HepG2 (cell line): ENCODE results near the gene WDR81. TPM values are rescaled to one million over a fixed set of nuclear protein-coding genes. Genes with fewer than 3 reads are reported as not detected.
A peak's percentile ranks its signal among the peaks of the same experiment; 100 is the strongest.

Source experiments
- ARNT ChIP-seq: fragments of 450-650 bp; IDR thresholded peaks from 2 replicates; pipeline ENCODE4 v1.6.1; 2017
- ATF5 ChIP-seq: sonication (generic); formaldehyde crosslinking; IDR thresholded peaks from 2 replicates; pipeline ENCODE4 v1.4.0; 2020; ENCODE audit warnings: mild to moderate bottlenecking, low read depth, missing genetic modification reagents
- CREB1 ChIP-seq, 2 experiments: fragments of 450-650 bp in 1 of 2; IDR thresholded peaks; 2 replicates each; pipeline ENCODE4 v1.6.1; 2016 to 2017; ENCODE audit warnings: control low read depth in 1 of 2, mild to moderate bottlenecking in 1 of 2, missing compliant biosample characterization in 1 of 2, missing genetic modification characterization in 1 of 2
- E2F2 ChIP-seq: sonication (generic); formaldehyde crosslinking; IDR thresholded peaks from 2 replicates; pipeline ENCODE4 v1.4.0; 2020; ENCODE audit warnings: missing genetic modification reagents, borderline replicate concordance
- ETS1 ChIP-seq: sonication (generic); formaldehyde crosslinking; IDR thresholded peaks from 2 replicates; pipeline ENCODE4 v1.4.0; 2020; ENCODE audit warnings: missing genetic modification reagents
- LRRFIP1 ChIP-seq: sonication (generic); formaldehyde crosslinking; conservative IDR thresholded peaks from 2 replicates; pipeline ENCODE4 v1.4.0; 2020; ENCODE audit warnings: missing genetic modification reagents
- NRL ChIP-seq: sonication (generic); formaldehyde crosslinking; IDR thresholded peaks from 2 replicates; pipeline ENCODE4 v1.5.0; 2020; ENCODE audit warnings: missing genetic modification reagents, mild to moderate bottlenecking, moderate library complexity, borderline replicate concordance
- PBX3 ChIP-seq: sonication (generic); formaldehyde crosslinking; IDR thresholded peaks from 2 replicates; pipeline ENCODE4 v1.8.1; 2023; ENCODE audit warnings: missing genetic modification reagents, inconsistent platforms, borderline replicate concordance
- PRMT3 ChIP-seq: sonication (generic); formaldehyde crosslinking; IDR thresholded peaks from 2 replicates; pipeline ENCODE4 v1.8.1; 2022; ENCODE audit warnings: low read depth, mild to moderate bottlenecking, moderate library complexity, missing genetic modification reagents, borderline replicate concordance
- PRPF4 ChIP-seq: fragments of 200-400 bp; formaldehyde crosslinking; IDR thresholded peaks from 2 replicates; pipeline ENCODE4 v1.6.1; 2016; ENCODE audit warnings: low read length, low read depth; ENCODE audit not compliant: poor library complexity, severe bottlenecking
- SIN3B ChIP-seq: fragments of 150-350 bp; IDR thresholded peaks from 2 replicates; pipeline ENCODE4 v1.6.1; 2014; ENCODE audit warnings: low read length
- SNAI1 ChIP-seq: sonication (generic); formaldehyde crosslinking; IDR thresholded peaks from 2 replicates; pipeline ENCODE4 v1.5.0; 2020; ENCODE audit warnings: mild to moderate bottlenecking, missing genetic modification reagents, borderline replicate concordance
- ZBTB3 ChIP-seq: sonication (generic); formaldehyde crosslinking; IDR thresholded peaks from 2 replicates; pipeline ENCODE4 v1.4.0; 2020; ENCODE audit warnings: low read depth, mild to moderate bottlenecking, moderate library complexity, missing genetic modification reagents, borderline replicate concordance
- ZNF18 ChIP-seq: sonication (generic); formaldehyde crosslinking; IDR thresholded peaks from 2 replicates; pipeline ENCODE4 v1.8.0; 2022; ENCODE audit warnings: mild to moderate bottlenecking, missing genetic modification reagents; ENCODE audit not compliant: insufficient replicate concordance
- ZNF3 ChIP-seq: IDR thresholded peaks from 2 replicates; pipeline ENCODE4 v1.7.0; 2017; ENCODE audit warnings: inconsistent platforms
- ZNF335 ChIP-seq: sonication (generic); formaldehyde crosslinking; IDR thresholded peaks from 2 replicates; pipeline ENCODE4 v1.4.0; 2020; ENCODE audit warnings: missing genetic modification reagents
- ZNF44 ChIP-seq: sonication (generic); formaldehyde crosslinking; IDR thresholded peaks from 2 replicates; pipeline ENCODE4 v1.5.1; 2020; ENCODE audit warnings: mild to moderate bottlenecking, missing genetic modification reagents
- ZNF614 ChIP-seq: IDR thresholded peaks from 2 replicates; pipeline ENCODE4 v1.6.1; 2018; ENCODE audit warnings: missing biosample characterization, missing genetic modification reagents, inconsistent platforms, borderline replicate concordance
- ZSCAN12 ChIP-seq: sonication (generic); formaldehyde crosslinking; IDR thresholded peaks from 2 replicates; pipeline ENCODE4 v1.9.0; 2021; ENCODE audit warnings: mild to moderate bottlenecking, missing genetic modification reagents
- polyA plus RNA-seq, 8 experiments: library from polyadenylated mRNA; depleted of rRNA in 3 of 8; stranded (reverse) in 7 of 8; unstranded in 1 of 8; fragments of >200 nt; fragmentation: Illumina TruSeq in 4 of 8; extraction: Trizol in 4 of 8; gene quantifications; 2 replicates each; pipeline versions ENCODE4 v1.2.1 to v1.2.3, GENCODE V29; 2011 to 2016; ENCODE audit warnings: low read depth in 4 of 8, missing spikeins in 1 of 8, mixed read lengths in 1 of 8; ENCODE audit not compliant: insufficient read depth in 1 of 8
- total RNA-seq, 5 experiments: library from RNA; depleted of rRNA; stranded (reverse); fragments of >200 nt; fragmentation: Illumina TruSeq; extraction: Trizol; gene quantifications; 2 replicates each; pipeline ENCODE4 v1.2.3, GENCODE V29; 2016; ENCODE audit warnings: low read depth in 1 of 5

WDR81 gene
- total and polyA plus RNA-seq, 2 of the 13 experiments (the other 11 are each of a cell fraction or from before 2014, with no cell fraction given): 9.1 to 16.7 TPM

GRCh38 chr17:1736348-1737281 lies 12.1 kb downstream of the WDR81 start (continued):
- TF ChIP-seq PBX3 (CRISPR knock-in tag) (no peak), ATF5 (CRISPR knock-in tag) (no peak), E2F2 (CRISPR knock-in tag) (no peak), ZNF614 (peak; percentile 62; the same call in 1 of the 2 replicates), PRMT3 (CRISPR knock-in tag) (no peak), CREB1 (IDR thresholded peaks at IDR 0.05) (peak; percentile 46), CREB1 (CRISPR knock-in tag; IDR thresholded peaks at IDR 0.05) (no peak; the same call in 1 of the 2 replicates), ZNF18 (CRISPR knock-in tag) (peak; percentile 63), ZBTB3 (CRISPR knock-in tag) (no peak), ZNF335 (CRISPR knock-in tag) (peak; percentile 72; the same call in 1 of the 2 replicates), SNAI1 (peak; percentile 83; the same call in 1 of the 2 replicates), ZSCAN12 (peak; percentile 63; the same call in 1 of the 2 replicates), PRPF4 (peak; percentile 61), ETS1 (CRISPR knock-in tag) (peak; percentile 87; the same call in 1 of the 2 replicates), ARNT (no peak), SIN3B (no peak), ZNF3 (CRISPR knock-in tag) (peak; percentile 91), LRRFIP1 (CRISPR knock-in tag) (no peak), ZNF44 (CRISPR knock-in tag) (no peak; the same call in 1 of the 2 replicates), NRL (CRISPR knock-in tag) (peak; percentile 32; the same call in 1 of the 2 replicates)
